Adrenal gland (tissue), 5 donors: ENCODE data around the gene B4GALT6.

Experiments
- POLR2A ChIP-seq, 2 donors: fragments of 450-650 bp; IDR thresholded peaks; one replicate each; pipeline ENCODE4 v1.6.1; 2017; ENCODE audit warnings: antibody characterized with exemption in 2 of 2, mild to moderate bottlenecking in 2 of 2, moderate library complexity in 1 of 2
- TF ChIP-seq, protein P1 (sequence below), 6 experiments: fragments of 450-650 bp in 4 of 6; fragments of 200-600 bp in 2 of 6; sonication (generic) in 1 of 6; IDR thresholded peaks; 1 replicate in 5 of 6; 2 replicates in 1 of 6; pipeline versions ENCODE4 v1.5.1 to v1.8.0; 2016 to 2021; ENCODE audit warnings: antibody characterized with exemption in 6 of 6, mild to moderate bottlenecking in 2 of 6, moderate library complexity in 1 of 6
- donor health status: DM: no; HTN: no; CAD: no.

GRCh38 chr18:31683106-31683505 lies 1.3 kb downstream of the B4GALT6 start:
- TF ChIP-seq POLR2A (IDR thresholded peaks at IDR 0.05) = no peak
- TF ChIP-seq, protein P1, sequence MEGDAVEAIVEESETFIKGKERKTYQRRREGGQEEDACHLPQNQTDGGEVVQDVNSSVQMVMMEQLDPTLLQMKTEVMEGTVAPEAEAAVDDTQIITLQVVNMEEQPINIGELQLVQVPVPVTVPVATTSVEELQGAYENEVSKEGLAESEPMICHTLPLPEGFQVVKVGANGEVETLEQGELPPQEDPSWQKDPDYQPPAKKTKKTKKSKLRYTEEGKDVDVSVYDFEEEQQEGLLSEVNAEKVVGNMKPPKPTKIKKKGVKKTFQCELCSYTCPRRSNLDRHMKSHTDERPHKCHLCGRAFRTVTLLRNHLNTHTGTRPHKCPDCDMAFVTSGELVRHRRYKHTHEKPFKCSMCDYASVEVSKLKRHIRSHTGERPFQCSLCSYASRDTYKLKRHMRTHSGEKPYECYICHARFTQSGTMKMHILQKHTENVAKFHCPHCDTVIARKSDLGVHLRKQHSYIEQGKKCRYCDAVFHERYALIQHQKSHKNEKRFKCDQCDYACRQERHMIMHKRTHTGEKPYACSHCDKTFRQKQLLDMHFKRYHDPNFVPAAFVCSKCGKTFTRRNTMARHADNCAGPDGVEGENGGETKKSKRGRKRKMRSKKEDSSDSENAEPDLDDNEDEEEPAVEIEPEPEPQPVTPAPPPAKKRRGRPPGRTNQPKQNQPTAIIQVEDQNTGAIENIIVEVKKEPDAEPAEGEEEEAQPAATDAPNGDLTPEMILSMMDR (IDR thresholded peaks at IDR 0.05) = no peak
